GM12878 (cell line): ENCODE data around the gene ME2. TPM values are rescaled to one million over a fixed set of nuclear protein-coding genes. Genes with fewer than 3 reads are reported as not detected.

ENCODE experiments used
- ATAC-seq: fragments of 200-7000 bp; cut with Tn5 transposase; 3 replicates; pipeline ENCODE4 v1.9.1; 2020; ENCODE audit warnings: mild to moderate bottlenecking, moderate library complexity
- BruUV-seq: library from RNA; stranded (reverse); fragments of 400-500 nt; replicated peaks from 2 replicates; lab custom pipeline; 2021; lab: Mats Ljungman, UMichigan
- CTCF ChIA-PET: fragments of 300-600 bp; sonication (Branson Sonifier 250); formaldehyde crosslinking; extraction: SDS; loops from one replicate; lab custom pipeline; 2021; ENCODE audit warnings: inconsistent platforms; lab: Yijun Ruan, JAX
- POLR2A ChIA-PET: fragments of 350-600 bp; formaldehyde crosslinking; extraction: SDS; loops from one replicate; lab custom pipeline; 2021; ENCODE audit warnings: inconsistent platforms; lab: Charles Lee
- RAD21 ChIA-PET: fragments of 300-600 bp; sonication (Branson Sonifier 250); formaldehyde crosslinking; loops from one replicate; lab custom pipeline; 2023; ENCODE audit warnings: antibody characterized with exemption; ENCODE audit not compliant: unreplicated experiment; lab: Charles Lee
- SMC1A ChIA-PET: fragments of 300-600 bp; sonication (Branson Sonifier 250); formaldehyde crosslinking; loops from one replicate; lab custom pipeline; 2023; ENCODE audit not compliant: unreplicated experiment, uncharacterized antibody; lab: Charles Lee
- DNase-seq: peaks from one replicate; pipeline ENCODE4 v3.0.0-alpha.2; 2011; ENCODE audit warnings: low read depth, low spot score
- FAIRE-seq: peaks from 3 replicates; lab custom pipeline; 2011; peaks lifted over from hg19 to GRCh38; lab: Jason Lieb, UNC
- H2AFZ ChIP-seq: 2 replicates; pipeline ENCODE4 v1.6.0; 2011; ENCODE audit warnings: low read depth, low read length, control low read depth; ENCODE audit not compliant: control insufficient read depth
- H3K27ac ChIP-seq: 2 replicates; pipeline ENCODE4 v1.5.1; 2011; ENCODE audit warnings: control low read depth; ENCODE audit not compliant: control insufficient read depth, insufficient read depth
- H3K27me3 ChIP-seq, 2 experiments: replicated peaks in 1 of 2; 2 replicates each; pipeline versions ENCODE4 v1.6.0 to v1.6.1; 2011; ENCODE audit warnings: low read length in 1 of 2; ENCODE audit not compliant: control insufficient read depth in 2 of 2, insufficient read depth in 2 of 2
- H3K36me3 ChIP-seq, 2 experiments: 2 replicates each; pipeline ENCODE4 v1.5.1; 2011; ENCODE audit warnings: low read length in 1 of 2; ENCODE audit not compliant: control insufficient read depth in 2 of 2, insufficient read depth in 2 of 2
- H3K4me1 ChIP-seq: 2 replicates; pipeline ENCODE4 v1.6.1; 2011; ENCODE audit warnings: mild to moderate bottlenecking, low read length, moderate library complexity, mixed read lengths; ENCODE audit not compliant: control insufficient read depth, insufficient read depth
- H3K4me2 ChIP-seq: 2 replicates; pipeline ENCODE4 v1.6.0; 2011; ENCODE audit warnings: control low read depth; ENCODE audit not compliant: control insufficient read depth, insufficient read depth
- H3K4me3 ChIP-seq: fragments of 200-600 bp; sonication (generic); 2 replicates; pipeline ENCODE4 v1.5.1; 2016
- H3K79me2 ChIP-seq: 2 replicates; pipeline ENCODE4 v1.6.0; 2011; ENCODE audit warnings: low read length; ENCODE audit not compliant: control insufficient read depth, insufficient read depth
- H3K9ac ChIP-seq: 2 replicates; pipeline ENCODE4 v1.8.0; 2011; ENCODE audit warnings: low read length, control low read depth, mixed read lengths; ENCODE audit not compliant: control insufficient read depth, insufficient read depth
- H3K9me3 ChIP-seq: replicated peaks from 3 replicates; pipeline ENCODE4 v1.5.1; 2011; ENCODE audit warnings: mild to moderate bottlenecking, low read length; ENCODE audit not compliant: control insufficient read depth, insufficient read depth
- H4K20me1 ChIP-seq: 2 replicates; pipeline ENCODE4 v1.6.0; 2011; ENCODE audit not compliant: control insufficient read depth, insufficient read depth
- BMI1 ChIP-seq: fragments of 450-650 bp; IDR thresholded peaks from 2 replicates; pipeline ENCODE4 v1.6.1; 2016; ENCODE audit warnings: mild to moderate bottlenecking, moderate library complexity, borderline replicate concordance
- DPF2 ChIP-seq: fragments of 450-650 bp; IDR thresholded peaks from 2 replicates; pipeline ENCODE4 v1.6.1; 2017; ENCODE audit warnings: mild to moderate bottlenecking
- FOXM1 ChIP-seq: IDR thresholded peaks from 2 replicates; pipeline ENCODE4 v1.6.1; 2012; ENCODE audit warnings: low read depth, mild to moderate bottlenecking, inconsistent platforms, low read length, moderate library complexity
- MEF2B ChIP-seq: fragments of 450-650 bp; IDR thresholded peaks from 2 replicates; pipeline ENCODE4 v1.6.1; 2018; ENCODE audit warnings: mild to moderate bottlenecking, moderate library complexity; ENCODE audit not compliant: partially characterized antibody, poor library complexity, severe bottlenecking
- RAD51 ChIP-seq: fragments of 450-650 bp; IDR thresholded peaks from 2 replicates; pipeline ENCODE4 v1.6.1; 2016; ENCODE audit warnings: moderate library complexity, mild to moderate bottlenecking, inconsistent platforms
- WGBS: methylation state at CpG from one replicate; pipeline ENCODE4 v1.1.6; 2016; ENCODE audit warnings: low lambda C conversion rate; ENCODE audit not compliant: insufficient replicate concordance, insufficient coverage; ENCODE audit errors: missing lambda C conversion rate; 5-methylcytosine and 5-hydroxymethylcytosine counted together
- in situ Hi-C: fragments of 300-500 bp; cut with MboI; formaldehyde crosslinking; loops from 9 replicates; pipeline ENCODE4 v1.14.3; 2018; ENCODE audit warnings: mixed read lengths
- intact Hi-C: fragments of 100-400 bp; cut with micrococcal nuclease; formaldehyde crosslinking; loops from one replicate; pipeline ENCODE4 v1.14.2; 2022; ENCODE audit not compliant: unreplicated experiment
- polyA plus RNA-seq, 11 experiments: library from polyadenylated mRNA; depleted of rRNA in 4 of 11; unstranded in 6 of 11; stranded (reverse) in 5 of 11; fragments of >200 nt; fragmentation: Nextera tagmentation in 4 of 11; fragmentation: Illumina TruSeq in 1 of 11; extraction: Ambion mirVana in 4 of 11; extraction: Trizol in 1 of 11; gene quantifications; 1 replicate in 1 of 11; 2 replicates in 10 of 11; pipeline versions ENCODE4 v1.2.1 to v1.2.3, GENCODE V29; 2011 to 2016; ENCODE audit warnings: inconsistent platforms in 2 of 11, missing spikeins in 2 of 11, low read depth in 1 of 11
- total RNA-seq, 4 experiments: library from RNA; depleted of rRNA in 3 of 4; stranded (reverse); fragments of >200 nt in 3 of 4; fragmentation: Illumina TruSeq in 1 of 4; extraction: Trizol in 1 of 4; gene quantifications; 2 replicates each; pipeline versions ENCODE4 v1.2.1 to v1.2.3, GENCODE V29; 2013 to 2021
- TF ChIP-seq, protein P1 (sequence below): fragments of 450-650 bp; IDR thresholded peaks from 2 replicates; pipeline ENCODE4 v1.6.1; 2017; ENCODE audit warnings: mild to moderate bottlenecking, moderate library complexity
- TF ChIP-seq, protein P2 (sequence below): fragments of 450-650 bp; IDR thresholded peaks from 2 replicates; pipeline ENCODE4 v1.6.1; 2017; ENCODE audit warnings: low read depth, mild to moderate bottlenecking, moderate library complexity
- TF ChIP-seq, protein P3 (sequence below): fragments of 450-650 bp; IDR thresholded peaks from 2 replicates; pipeline ENCODE4 v1.6.1; 2016; ENCODE audit warnings: mild to moderate bottlenecking, moderate library complexity, borderline replicate concordance

ME2 gene
- total and polyA plus RNA-seq, 10 of the 15 experiments (the other 5 are each of a cell fraction or from before 2014, with no cell fraction given), result 41.3 to 155 (median 133) TPM

DNA sequence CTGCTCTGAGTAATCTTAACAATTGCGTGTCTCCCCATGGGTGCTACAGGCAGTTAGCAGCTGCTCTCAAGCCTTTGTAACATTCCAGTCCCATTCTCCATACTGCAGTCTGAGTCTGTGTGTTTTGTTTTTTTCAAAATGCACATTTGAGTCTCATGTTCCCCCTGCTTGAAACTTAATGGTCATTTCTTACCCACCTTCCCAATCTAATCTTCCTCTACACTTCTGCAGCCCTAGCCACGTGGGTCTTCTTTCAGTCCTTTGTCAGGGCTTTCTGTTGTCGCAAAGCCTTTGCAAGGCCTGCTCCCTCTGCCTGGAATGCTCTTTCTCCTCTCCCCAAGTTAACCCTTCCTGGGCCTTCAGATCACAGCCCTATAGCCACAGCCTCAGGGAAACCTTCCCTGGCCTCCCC is 113.4 kb downstream of the ME2 start:
- no peak for DNase-seq

More for the DNA sequence above, 113.4 kb downstream of the ME2 start:
- H3K4me3 ChIP-seq, result no peak overlapping the region
- TF ChIP-seq RAD51 (no peak), MEF2B (no peak), BMI1 (no peak), DPF2 (no peak), FOXM1 (no peak)
- TF ChIP-seq, protein P1, sequence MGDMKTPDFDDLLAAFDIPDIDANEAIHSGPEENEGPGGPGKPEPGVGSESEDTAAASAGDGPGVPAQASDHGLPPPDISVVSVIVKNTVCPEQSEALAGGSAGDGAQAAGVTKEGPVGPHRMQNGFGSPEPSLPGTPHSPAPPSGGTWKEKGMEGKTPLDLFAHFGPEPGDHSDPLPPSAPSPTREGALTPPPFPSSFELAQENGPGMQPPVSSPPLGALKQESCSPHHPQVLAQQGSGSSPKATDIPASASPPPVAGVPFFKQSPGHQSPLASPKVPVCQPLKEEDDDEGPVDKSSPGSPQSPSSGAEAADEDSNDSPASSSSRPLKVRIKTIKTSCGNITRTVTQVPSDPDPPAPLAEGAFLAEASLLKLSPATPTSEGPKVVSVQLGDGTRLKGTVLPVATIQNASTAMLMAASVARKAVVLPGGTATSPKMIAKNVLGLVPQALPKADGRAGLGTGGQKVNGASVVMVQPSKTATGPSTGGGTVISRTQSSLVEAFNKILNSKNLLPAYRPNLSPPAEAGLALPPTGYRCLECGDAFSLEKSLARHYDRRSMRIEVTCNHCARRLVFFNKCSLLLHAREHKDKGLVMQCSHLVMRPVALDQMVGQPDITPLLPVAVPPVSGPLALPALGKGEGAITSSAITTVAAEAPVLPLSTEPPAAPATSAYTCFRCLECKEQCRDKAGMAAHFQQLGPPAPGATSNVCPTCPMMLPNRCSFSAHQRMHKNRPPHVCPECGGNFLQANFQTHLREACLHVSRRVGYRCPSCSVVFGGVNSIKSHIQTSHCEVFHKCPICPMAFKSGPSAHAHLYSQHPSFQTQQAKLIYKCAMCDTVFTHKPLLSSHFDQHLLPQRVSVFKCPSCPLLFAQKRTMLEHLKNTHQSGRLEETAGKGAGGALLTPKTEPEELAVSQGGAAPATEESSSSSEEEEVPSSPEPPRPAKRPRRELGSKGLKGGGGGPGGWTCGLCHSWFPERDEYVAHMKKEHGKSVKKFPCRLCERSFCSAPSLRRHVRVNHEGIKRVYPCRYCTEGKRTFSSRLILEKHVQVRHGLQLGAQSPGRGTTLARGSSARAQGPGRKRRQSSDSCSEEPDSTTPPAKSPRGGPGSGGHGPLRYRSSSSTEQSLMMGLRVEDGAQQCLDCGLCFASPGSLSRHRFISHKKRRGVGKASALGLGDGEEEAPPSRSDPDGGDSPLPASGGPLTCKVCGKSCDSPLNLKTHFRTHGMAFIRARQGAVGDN, result no peak
- TF ChIP-seq, protein P2, sequence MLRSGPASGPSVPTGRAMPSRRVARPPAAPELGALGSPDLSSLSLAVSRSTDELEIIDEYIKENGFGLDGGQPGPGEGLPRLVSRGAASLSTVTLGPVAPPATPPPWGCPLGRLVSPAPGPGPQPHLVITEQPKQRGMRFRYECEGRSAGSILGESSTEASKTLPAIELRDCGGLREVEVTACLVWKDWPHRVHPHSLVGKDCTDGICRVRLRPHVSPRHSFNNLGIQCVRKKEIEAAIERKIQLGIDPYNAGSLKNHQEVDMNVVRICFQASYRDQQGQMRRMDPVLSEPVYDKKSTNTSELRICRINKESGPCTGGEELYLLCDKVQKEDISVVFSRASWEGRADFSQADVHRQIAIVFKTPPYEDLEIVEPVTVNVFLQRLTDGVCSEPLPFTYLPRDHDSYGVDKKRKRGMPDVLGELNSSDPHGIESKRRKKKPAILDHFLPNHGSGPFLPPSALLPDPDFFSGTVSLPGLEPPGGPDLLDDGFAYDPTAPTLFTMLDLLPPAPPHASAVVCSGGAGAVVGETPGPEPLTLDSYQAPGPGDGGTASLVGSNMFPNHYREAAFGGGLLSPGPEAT, result no peak
- TF ChIP-seq, protein P3, sequence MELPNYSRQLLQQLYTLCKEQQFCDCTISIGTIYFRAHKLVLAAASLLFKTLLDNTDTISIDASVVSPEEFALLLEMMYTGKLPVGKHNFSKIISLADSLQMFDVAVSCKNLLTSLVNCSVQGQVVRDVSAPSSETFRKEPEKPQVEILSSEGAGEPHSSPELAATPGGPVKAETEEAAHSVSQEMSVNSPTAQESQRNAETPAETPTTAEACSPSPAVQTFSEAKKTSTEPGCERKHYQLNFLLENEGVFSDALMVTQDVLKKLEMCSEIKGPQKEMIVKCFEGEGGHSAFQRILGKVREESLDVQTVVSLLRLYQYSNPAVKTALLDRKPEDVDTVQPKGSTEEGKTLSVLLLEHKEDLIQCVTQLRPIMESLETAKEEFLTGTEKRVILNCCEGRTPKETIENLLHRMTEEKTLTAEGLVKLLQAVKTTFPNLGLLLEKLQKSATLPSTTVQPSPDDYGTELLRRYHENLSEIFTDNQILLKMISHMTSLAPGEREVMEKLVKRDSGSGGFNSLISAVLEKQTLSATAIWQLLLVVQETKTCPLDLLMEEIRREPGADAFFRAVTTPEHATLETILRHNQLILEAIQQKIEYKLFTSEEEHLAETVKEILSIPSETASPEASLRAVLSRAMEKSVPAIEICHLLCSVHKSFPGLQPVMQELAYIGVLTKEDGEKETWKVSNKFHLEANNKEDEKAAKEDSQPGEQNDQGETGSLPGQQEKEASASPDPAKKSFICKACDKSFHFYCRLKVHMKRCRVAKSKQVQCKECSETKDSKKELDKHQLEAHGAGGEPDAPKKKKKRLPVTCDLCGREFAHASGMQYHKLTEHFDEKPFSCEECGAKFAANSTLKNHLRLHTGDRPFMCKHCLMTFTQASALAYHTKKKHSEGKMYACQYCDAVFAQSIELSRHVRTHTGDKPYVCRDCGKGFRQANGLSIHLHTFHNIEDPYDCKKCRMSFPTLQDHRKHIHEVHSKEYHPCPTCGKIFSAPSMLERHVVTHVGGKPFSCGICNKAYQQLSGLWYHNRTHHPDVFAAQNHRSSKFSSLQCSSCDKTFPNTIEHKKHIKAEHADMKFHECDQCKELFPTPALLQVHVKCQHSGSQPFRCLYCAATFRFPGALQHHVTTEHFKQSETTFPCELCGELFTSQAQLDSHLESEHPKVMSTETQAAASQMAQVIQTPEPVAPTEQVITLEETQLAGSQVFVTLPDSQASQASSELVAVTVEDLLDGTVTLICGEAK, result no peak
- no peaks in the 10 kb centered on the region for H3K4me1 ChIP-seq
- H2AFZ ChIP-seq, result no peak overlapping the region
- ATAC-seq, result no peak
- H3K36me3 ChIP-seq, result 0 out of 4 replicates have a peak, but pooled peaks cover 0 to under 1% of the 10 kb centered on the region in 2 experiments
- no peak for FAIRE-seq
- CTCF ChIA-PET, result no interaction called here
- H3K9me3 ChIP-seq, result no peaks in the 10 kb centered on the region
- intact Hi-C loops, result no loop called here
- 77% methylated on average over 3 of the region's 3 CpGs for WGBS
- no peaks in the 10 kb centered on the region for H3K27me3 ChIP-seq
- no peak overlapping the region for H3K4me2 ChIP-seq
- no TSS peak for BruUV-seq
- RAD21 ChIA-PET, result no interaction called here
- H3K79me2 ChIP-seq, result no peaks in the 10 kb centered on the region
- POLR2A ChIA-PET, result no interaction called here
- H3K27ac ChIP-seq, result no peak overlapping the region
- H4K20me1 ChIP-seq, result no peaks in the 10 kb centered on the region
- SMC1A ChIA-PET, result no interaction called here
- H3K9ac ChIP-seq, result no peak overlapping the region
- in situ Hi-C loops, result no loop called here
